ENCODE results near the gene SHMT1.
"Not testable (repeated sequence)": the region's sequence is repeated elsewhere in the genome, so short reads cannot be mapped to it uniquely, and the experiment has no call there.

The SHMT1 gene

GRCh38 chr17:18300725-18301480, 62.4 kb downstream of the SHMT1 start:
- no peak for DNase-seq (ENCODE audit: low read depth, low spot score)
- in situ Hi-C loops (cut with HindIII; ENCODE audit: low sequenced_read_pairs) = no loop called here
- no peak for TF ChIP-seq CTCF (IDR thresholded peaks at IDR 0.05; ENCODE audit: low read depth, low read length)
- no peak overlapping the region for H3K4me3 ChIP-seq (ENCODE audit: low read depth, low read length)

GRCh38 chr17:18298061-18298460, 65.3 kb downstream of the SHMT1 start:
- DNase-seq (ENCODE audit: low read depth, low spot score); in situ Hi-C loops (cut with HindIII; ENCODE audit: low sequenced_read_pairs); H3K4me3 ChIP-seq (ENCODE audit: low read depth, low read length): not testable (repeated sequence)

- no peak for DNase-seq (ENCODE audit: low read depth, low spot score)
These were observed 71.4 kb downstream of the SHMT1 start for GRCh38 chr17:18291718-18292540.

GRCh38 chr17:18285296-18285695, 78.1 kb downstream of the SHMT1 start:
- no peak for DNase-seq (ENCODE audit: low read depth, low spot score)
- in situ Hi-C loops (cut with HindIII; ENCODE audit: low sequenced_read_pairs) = no loop called here
- H3K4me3 ChIP-seq (ENCODE audit: low read depth, low read length) = no peak overlapping the region
- TF ChIP-seq CTCF (IDR thresholded peaks at IDR 0.05; ENCODE audit: low read depth, low read length) = no peak

More at GRCh38 chr17:18291718-18292540, 71.4 kb downstream of the SHMT1 start:
- no peak for TF ChIP-seq CTCF (IDR thresholded peaks at IDR 0.05; ENCODE audit: low read depth, low read length)
- H3K4me3 ChIP-seq (ENCODE audit: low read depth, low read length) = no peak overlapping the region
- in situ Hi-C loops (cut with HindIII; ENCODE audit: low sequenced_read_pairs) = no loop called here

GRCh38 chr17:18281788-18282187, 81.6 kb downstream of the SHMT1 start:
- no peak for DNase-seq (ENCODE audit: low read depth, low spot score)

GRCh38 chr17:18280766-18281371, 82.5 kb downstream of the SHMT1 start:
- TF ChIP-seq CTCF (IDR thresholded peaks at IDR 0.05; ENCODE audit: low read depth, low read length) = no peak
- in situ Hi-C loops (cut with HindIII; ENCODE audit: low sequenced_read_pairs) = no loop called here
- DNase-seq (ENCODE audit: low read depth, low spot score) = no peak
- H3K4me3 ChIP-seq (ENCODE audit: low read depth, low read length) = no peak overlapping the region

More at GRCh38 chr17:18281788-18282187, 81.6 kb downstream of the SHMT1 start:
- in situ Hi-C loops (cut with HindIII; ENCODE audit: low sequenced_read_pairs) = no loop called here
- H3K4me3 ChIP-seq (ENCODE audit: low read depth, low read length) = no peak overlapping the region
- no peak for TF ChIP-seq CTCF (IDR thresholded peaks at IDR 0.05; ENCODE audit: low read depth, low read length)
